ENCODE results near the gene USP54.
A peak's percentile ranks its signal among the peaks of the same experiment; 100 is the strongest.
"Not testable (repeated sequence)": the region's sequence is repeated elsewhere in the genome, so short reads cannot be mapped to it uniquely, and the experiment has no call there.

Gene USP54

DNA sequence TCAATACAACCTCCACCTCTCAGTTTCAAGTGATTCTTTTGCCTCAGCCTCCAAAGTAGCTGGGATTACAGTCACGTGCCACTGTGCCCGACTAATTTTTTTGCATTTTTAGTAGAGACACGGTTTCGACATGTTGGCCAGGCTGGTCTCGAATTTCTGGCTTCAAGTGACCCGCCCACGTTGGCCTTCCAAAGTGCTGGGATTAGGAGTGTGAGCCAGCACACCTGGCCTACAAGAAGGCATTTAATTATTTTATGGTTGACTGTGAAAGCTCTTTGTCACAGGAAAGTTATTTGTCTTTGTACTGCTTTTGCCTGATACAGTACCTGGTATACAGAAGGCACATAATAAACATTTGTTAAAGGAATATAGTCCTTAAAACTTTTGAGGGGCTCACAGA is 37.3 kb upstream of the USP54 start:
- DNase-seq (ENCODE audit: low spot score): no peak
- in situ Hi-C loops (cut with MboI; ENCODE audit: low sequenced_read_pairs, unreplicated experiment): no loop called here
- TF ChIP-seq, protein P1, sequence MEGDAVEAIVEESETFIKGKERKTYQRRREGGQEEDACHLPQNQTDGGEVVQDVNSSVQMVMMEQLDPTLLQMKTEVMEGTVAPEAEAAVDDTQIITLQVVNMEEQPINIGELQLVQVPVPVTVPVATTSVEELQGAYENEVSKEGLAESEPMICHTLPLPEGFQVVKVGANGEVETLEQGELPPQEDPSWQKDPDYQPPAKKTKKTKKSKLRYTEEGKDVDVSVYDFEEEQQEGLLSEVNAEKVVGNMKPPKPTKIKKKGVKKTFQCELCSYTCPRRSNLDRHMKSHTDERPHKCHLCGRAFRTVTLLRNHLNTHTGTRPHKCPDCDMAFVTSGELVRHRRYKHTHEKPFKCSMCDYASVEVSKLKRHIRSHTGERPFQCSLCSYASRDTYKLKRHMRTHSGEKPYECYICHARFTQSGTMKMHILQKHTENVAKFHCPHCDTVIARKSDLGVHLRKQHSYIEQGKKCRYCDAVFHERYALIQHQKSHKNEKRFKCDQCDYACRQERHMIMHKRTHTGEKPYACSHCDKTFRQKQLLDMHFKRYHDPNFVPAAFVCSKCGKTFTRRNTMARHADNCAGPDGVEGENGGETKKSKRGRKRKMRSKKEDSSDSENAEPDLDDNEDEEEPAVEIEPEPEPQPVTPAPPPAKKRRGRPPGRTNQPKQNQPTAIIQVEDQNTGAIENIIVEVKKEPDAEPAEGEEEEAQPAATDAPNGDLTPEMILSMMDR (IDR thresholded peaks at IDR 0.05; ENCODE audit: borderline replicate concordance, control extremely low read depth, extremely low read depth, insufficient read depth, missing control alignments): no peak

DNA sequence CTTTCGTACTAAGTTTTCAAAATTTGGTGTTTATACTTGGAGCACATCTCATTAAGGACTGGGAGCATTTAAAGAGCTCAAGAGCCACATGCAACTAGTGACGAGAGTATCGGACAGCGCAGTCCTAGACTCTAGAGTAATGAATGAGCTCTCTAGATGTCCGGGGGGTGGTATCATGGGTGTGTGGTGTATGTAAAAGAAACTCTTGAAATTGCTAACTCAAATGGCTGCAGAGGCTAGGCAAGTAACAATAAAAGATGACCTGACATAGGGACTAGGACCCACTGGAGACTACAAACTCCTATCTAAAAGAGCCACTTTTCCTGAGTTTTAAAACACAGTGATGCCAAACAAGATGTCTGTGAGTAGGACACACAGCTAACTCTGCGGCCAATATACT is 36.2 kb upstream of the USP54 start:
- in situ Hi-C loops (cut with MboI; ENCODE audit: low sequenced_read_pairs, unreplicated experiment): no loop called here
- DNase-seq (ENCODE audit: low spot score): no peak
- TF ChIP-seq, protein P1 (IDR thresholded peaks at IDR 0.05; ENCODE audit: borderline replicate concordance, control extremely low read depth, extremely low read depth, insufficient read depth, missing control alignments): no peak

DNA sequence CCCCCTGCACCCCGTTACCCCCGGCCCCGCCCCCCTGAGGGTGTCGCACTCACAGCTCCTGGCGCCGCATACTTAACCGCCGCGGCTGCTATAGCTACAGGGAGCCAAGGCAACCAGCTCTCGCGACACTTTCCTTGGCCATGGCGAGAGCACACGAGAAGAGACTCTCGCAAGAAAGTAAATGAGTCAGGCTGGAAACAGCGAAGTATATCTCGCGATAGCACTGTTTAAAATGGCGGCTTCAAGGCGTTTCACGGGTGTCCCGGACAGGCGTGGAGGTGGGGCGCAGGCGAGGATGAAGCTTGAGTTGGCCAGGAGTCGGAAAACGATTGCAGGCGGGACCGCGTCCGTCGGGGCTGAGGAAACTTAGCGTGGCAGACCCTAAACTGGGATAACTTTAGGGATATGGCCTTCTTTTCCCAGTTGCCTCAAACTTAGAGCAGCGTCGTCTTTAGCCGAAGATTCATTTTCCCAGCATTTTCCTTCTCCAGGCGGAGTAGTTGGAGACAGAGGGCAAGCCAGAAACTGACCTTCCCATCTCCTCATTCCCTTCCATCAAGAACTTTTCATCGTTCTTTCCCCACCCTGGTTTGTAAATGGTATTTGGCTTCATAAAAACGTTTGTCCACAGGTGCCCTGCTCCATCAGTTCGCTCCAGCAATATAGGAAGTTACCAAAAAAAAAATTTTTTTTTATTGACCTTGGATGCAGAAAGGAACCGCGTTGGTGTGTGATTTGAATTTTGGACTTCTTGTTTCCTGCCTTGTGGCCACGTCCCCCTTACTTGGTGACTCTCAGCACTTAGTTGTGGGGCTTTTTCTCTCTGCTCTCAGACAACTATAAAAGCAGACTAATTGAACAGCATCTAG is 35.0 kb upstream of the USP54 start:
- in situ Hi-C loops (cut with MboI; ENCODE audit: low sequenced_read_pairs, unreplicated experiment): no loop called here
- DNase-seq (ENCODE audit: low spot score): peak; percentile 98
- TF ChIP-seq, protein P1 (IDR thresholded peaks at IDR 0.05; ENCODE audit: borderline replicate concordance, control extremely low read depth, extremely low read depth, insufficient read depth, missing control alignments): no peak

DNA sequence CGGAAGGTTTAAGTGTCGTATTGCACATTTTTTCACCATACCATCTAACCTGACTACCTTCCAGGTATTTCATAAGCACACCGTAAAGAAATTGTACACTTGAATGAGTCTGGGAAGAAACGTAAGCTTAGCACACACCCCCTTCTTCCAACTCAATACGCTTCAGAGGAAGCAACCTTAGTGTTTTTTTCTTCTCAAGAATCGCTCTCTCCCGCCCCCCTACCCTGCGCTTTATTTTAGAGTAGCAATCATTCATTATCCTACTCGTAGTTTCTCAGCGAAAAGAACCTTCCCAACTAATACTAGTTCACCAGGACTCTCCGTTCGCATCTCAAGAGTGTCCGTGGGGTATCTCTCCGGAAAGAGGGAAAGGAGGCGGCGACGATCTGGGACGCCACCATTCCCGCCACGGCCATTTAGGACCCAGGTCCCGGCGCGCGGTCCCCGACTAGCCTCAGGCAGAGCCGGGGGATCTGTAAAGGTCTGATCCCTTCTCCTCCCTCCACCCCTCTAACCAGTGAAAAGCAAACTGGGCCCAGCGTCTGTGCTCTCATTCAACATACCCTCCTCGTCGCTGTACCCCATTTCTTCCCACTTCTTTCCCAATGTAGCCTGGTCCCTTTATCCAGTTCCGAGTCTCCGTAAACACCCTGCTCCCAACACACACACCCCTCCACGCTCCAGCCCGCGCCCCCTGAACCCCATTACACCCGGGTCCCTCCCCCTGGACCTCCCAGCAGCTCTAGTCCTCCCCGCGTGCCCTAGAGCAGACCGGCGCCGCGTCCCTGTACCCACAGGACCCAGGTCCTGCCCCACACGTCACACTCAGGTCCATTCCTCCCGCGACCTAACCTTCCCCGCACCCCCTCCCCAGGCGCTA is 34.1 kb upstream of the USP54 start:
- in situ Hi-C loops (cut with MboI; ENCODE audit: low sequenced_read_pairs, unreplicated experiment): no loop called here
- peak; percentile 41 for DNase-seq (ENCODE audit: low spot score)
- TF ChIP-seq, protein P1 (IDR thresholded peaks at IDR 0.05; ENCODE audit: borderline replicate concordance, control extremely low read depth, extremely low read depth, insufficient read depth, missing control alignments): no peak

DNA sequence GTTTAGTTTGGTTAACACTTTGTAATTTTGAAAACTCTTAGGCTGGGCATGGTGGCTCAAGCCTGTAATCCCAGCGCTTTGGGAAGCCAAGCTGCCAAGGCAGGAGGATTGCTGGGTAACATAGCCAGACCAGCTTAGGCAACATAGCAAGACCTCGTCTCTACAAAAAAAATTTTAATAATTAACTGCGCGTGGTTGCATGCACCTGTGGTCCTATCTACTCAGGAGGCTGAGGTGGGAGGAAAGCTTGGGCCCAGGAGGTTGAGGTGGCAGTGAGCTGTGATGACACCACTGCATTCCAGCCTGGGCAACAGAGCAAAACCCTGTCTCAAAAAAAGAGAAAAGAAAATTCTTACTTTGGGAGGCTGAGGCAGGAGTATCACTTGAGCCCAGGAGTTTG is 31.9 kb upstream of the USP54 start:
- no peak for DNase-seq (ENCODE audit: low spot score)
- in situ Hi-C loops (cut with MboI; ENCODE audit: low sequenced_read_pairs, unreplicated experiment): no loop called here
- TF ChIP-seq, protein P1 (IDR thresholded peaks at IDR 0.05; ENCODE audit: borderline replicate concordance, control extremely low read depth, extremely low read depth, insufficient read depth, missing control alignments): no peak

DNA sequence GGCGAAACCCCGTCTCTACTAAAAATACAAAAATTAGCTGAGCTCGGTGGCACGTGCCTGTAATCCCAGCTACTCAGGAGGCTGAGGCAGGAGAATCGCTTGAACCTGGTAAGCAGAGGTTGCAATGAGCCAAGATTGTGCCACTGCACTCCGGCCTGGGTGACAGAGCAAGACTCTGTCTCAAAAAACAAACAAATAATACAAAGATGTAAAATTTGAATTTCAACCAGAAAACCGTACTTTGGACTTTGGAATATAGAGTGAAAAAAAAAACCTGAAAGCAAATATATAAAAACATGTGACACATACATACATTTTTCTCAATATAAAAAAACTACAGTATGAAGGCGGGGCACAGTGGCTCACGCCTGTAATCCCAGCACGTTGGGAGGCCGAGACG is 29.8 kb upstream of the USP54 start:
- in situ Hi-C loops (cut with MboI; ENCODE audit: low sequenced_read_pairs, unreplicated experiment); DNase-seq (ENCODE audit: low spot score): not testable (repeated sequence)

DNA sequence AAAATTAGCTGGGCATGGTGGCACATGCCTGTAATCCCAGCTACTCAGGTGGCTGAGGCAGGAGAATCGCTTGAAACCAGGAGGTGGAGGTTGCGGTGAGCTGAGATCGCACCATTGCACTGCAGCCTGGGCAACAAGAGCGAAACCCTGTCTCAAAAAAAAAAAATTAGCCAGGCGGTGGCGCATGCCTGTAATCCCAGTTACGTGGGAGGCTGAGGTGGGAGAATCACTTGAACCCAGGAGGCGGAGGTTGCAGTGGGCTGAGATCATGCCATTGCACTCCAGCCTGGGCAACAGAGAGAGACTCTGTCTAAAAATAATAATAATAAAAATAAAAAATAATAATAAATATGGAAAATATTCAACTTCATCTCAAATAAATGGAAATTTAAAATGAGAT is 26.0 kb upstream of the USP54 start:
- in situ Hi-C loops (cut with MboI; ENCODE audit: low sequenced_read_pairs, unreplicated experiment); DNase-seq (ENCODE audit: low spot score): not testable (repeated sequence)
